Mucosa of stomach (tissue), 1 donor: Measurements from ENCODE around the gene CDH26.

Experiments used
- H3K27me3 ChIP-seq: one replicate; pipeline ENCODE4 v1.7.0; 2013; ENCODE audit warnings: mild to moderate bottlenecking, low read length; ENCODE audit not compliant: control insufficient read depth, insufficient read depth
- H3K36me3 ChIP-seq: one replicate; pipeline ENCODE4 v1.7.0; 2013; ENCODE audit warnings: low read length; ENCODE audit not compliant: control insufficient read depth, insufficient read depth
- H3K4me1 ChIP-seq: one replicate; pipeline ENCODE4 v1.7.0; 2013; ENCODE audit warnings: mild to moderate bottlenecking, low read length; ENCODE audit not compliant: control insufficient read depth, insufficient read depth
- H3K4me3 ChIP-seq: one replicate; pipeline ENCODE4 v1.7.0; 2013; ENCODE audit warnings: low read length
- H3K9ac ChIP-seq: one replicate; pipeline ENCODE4 v1.7.0; 2013; ENCODE audit warnings: mild to moderate bottlenecking, low read length, moderate library complexity
- H3K9me3 ChIP-seq: one replicate; pipeline ENCODE4 v1.7.0; 2013; ENCODE audit warnings: mild to moderate bottlenecking, low read length, moderate library complexity; ENCODE audit not compliant: control insufficient read depth
- donor health status: Pancreatic carcinoma.

Gene CDH26

DNA sequence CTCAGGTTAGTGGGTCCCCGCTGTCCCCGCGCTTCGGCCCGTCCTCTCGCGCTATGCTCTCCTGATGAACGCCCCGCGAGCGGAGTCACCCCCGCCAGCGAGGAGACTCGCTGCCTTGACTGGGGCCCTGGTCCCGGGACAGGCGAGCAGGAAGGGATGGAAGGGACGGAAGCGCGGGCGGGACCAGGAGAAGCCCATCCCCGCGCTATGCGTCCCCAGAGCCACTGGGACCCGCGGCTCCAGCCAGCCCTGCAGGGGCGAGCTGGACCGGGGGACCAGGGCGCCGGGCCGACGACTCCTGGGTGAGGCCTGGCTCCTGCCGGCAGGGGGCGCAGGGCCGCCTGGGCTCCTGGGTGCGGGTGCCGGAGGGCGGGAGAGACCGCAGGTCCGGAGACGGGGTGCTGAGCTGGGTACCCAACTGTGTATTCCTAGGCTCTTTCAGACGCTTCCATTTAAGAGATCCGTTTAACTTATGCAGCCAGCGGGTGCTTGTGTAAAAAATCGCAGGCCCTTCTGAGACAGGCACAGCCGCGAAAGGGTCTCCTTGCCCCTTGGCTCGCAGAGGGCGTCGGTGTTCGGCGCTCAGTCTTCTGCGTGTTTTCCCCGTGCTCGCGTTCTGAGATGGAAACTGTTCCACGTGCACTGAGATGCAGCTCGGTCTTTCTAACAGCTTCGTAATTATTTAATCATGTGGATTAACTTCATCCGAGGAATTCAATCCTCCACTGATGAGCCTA lies 24.2 kb upstream of the CDH26 start:
- Histone ChIP-seq H3K27me3 (no peaks in the 10 kb centered on the region), H3K9me3 (no peaks in the 10 kb centered on the region), H3K36me3 (no peaks in the 10 kb centered on the region), H3K9ac (peak overlapping the region; percentile 65), H3K4me1 (peaks cover 19% of the 10 kb centered on the region), H3K4me3 (peak overlapping the region; percentile 62)

DNA sequence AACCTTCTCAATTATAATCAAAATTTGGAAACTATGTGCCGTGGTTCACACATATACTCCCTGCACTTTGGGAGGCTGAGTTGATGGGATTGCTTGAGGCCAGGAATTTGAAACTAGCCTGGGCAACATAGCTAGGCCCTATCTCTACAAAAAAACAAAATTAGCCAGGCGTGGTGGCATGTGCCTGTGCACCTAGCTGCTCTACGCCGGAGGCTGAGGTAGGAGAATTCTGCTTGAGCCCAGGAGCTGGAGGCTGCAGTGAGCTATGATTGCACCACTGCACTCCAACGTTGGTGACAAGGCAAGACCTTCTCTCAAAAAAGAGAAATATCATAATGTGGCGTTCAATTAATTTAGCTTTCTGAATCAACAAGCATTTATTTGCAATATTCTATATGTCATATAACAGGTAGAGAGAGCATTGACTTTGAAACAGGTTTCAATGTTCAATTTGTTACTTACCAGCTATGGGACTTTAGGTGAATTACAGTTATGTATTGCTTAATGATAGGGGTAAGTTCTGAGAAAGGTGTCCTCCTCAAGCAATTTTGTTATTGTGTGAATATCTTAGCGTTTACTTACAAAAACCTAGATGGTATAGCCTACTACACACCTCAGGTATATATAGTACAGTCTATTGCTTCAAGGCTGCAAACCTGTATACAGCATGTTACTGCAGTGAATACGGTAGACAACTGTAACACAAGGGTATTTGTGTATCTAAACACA lies 22.6 kb upstream of the CDH26 start:
- no peak overlapping the region for H3K4me3 ChIP-seq
- peaks cover 24% of the 10 kb centered on the region for H3K4me1 ChIP-seq
- H3K9me3 ChIP-seq = no peaks in the 10 kb centered on the region
- H3K36me3 ChIP-seq = no peaks in the 10 kb centered on the region
- H3K27me3 ChIP-seq = no peaks in the 10 kb centered on the region
- H3K9ac ChIP-seq = no peak overlapping the region

DNA sequence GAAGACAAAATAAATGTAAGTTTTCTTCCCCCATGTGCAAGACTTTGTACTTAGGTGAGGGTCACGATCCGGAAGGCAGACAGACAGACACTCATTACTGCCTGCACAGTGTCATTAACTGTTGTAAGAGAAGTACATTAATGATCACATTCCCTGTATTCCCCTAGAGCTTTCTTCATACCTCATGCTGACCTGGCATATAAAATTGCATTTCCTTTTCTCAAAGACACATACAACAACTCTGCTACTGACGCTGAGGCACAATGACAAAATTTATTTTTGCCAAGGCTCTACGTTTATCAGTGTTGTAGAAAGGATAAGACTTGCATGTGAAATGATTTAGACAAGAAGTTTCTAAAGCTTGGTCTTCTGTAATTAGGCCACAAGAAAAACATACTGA lies 21.8 kb upstream of the CDH26 start:
- Histone ChIP-seq H3K9me3 (no peaks in the 10 kb centered on the region), H3K27me3 (no peaks in the 10 kb centered on the region), H3K9ac (no peak overlapping the region), H3K4me1 (peaks cover 19% of the 10 kb centered on the region), H3K36me3 (no peaks in the 10 kb centered on the region), H3K4me3 (no peak overlapping the region)

DNA sequence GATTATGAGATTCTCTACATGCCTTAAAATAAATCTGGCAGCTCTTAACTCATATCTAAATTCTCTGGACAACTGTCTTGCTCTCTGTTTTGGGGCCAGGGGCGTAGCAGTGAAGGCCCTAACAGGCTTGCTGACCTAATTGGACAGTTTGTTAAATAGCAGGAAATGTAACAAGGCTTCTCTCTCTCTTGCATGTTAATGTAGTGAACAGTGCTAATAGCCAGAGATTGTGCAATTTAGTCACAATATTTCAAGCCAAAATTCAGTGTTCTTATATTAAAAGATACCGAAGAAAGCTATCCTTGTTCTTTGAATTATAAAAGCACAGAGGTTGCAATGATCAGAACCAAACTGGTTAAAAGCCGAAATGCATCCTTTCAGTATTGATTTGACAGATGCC lies 21.1 kb upstream of the CDH26 start:
- Histone ChIP-seq H3K27me3 (no peaks in the 10 kb centered on the region), H3K4me3 (no peak overlapping the region), H3K36me3 (no peaks in the 10 kb centered on the region), H3K9ac (no peak overlapping the region), H3K9me3 (no peaks in the 10 kb centered on the region), H3K4me1 (peaks cover 17% of the 10 kb centered on the region)

DNA sequence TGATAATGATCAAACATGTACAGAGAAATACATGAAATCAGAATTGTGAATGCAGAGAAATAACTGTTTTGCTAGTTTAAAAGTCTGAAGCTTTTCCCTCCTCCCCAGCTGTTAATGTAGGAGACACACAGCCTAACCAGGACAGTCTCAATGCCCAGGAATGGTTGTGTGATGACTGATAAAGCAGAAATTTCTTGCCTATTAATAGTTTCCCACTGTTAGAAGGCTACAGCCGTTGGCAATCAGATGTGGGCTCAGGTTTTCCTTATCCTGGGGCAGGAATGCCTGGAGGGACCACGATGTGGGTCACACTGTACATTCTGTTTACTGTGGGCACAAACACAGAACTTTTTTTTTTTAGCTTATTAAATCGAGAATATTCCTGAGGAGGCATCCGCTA lies 20.0 kb upstream of the CDH26 start:
- H3K4me1 ChIP-seq = peaks cover 16% of the 10 kb centered on the region
- no peak overlapping the region for H3K4me3 ChIP-seq
- H3K9me3 ChIP-seq = no peaks in the 10 kb centered on the region
- H3K9ac ChIP-seq = no peak overlapping the region
- H3K27me3 ChIP-seq = no peaks in the 10 kb centered on the region
- no peaks in the 10 kb centered on the region for H3K36me3 ChIP-seq

DNA sequence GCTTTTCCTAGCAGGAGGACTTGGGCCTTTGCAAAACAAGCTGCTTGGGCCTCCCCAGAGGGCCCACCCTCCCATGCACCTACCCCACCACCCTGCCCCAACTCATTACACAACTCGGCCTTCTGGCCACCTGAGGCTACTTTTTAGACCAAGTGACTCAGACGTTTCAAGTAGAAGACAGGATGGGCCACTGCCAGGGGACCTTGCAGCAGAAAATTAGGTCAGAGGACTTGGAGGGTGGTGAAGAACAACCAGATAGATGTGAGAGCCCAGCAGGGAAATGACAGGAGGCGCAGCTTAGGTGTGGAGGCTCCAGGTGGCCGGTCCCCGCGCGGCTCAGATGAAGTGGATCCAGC lies 19.5 kb upstream of the CDH26 start:
- Histone ChIP-seq H3K27me3 (no peaks in the 10 kb centered on the region), H3K9ac (no peak overlapping the region), H3K4me3 (no peak overlapping the region), H3K36me3 (no peaks in the 10 kb centered on the region), H3K4me1 (peaks cover 14% of the 10 kb centered on the region), H3K9me3 (no peaks in the 10 kb centered on the region)

DNA sequence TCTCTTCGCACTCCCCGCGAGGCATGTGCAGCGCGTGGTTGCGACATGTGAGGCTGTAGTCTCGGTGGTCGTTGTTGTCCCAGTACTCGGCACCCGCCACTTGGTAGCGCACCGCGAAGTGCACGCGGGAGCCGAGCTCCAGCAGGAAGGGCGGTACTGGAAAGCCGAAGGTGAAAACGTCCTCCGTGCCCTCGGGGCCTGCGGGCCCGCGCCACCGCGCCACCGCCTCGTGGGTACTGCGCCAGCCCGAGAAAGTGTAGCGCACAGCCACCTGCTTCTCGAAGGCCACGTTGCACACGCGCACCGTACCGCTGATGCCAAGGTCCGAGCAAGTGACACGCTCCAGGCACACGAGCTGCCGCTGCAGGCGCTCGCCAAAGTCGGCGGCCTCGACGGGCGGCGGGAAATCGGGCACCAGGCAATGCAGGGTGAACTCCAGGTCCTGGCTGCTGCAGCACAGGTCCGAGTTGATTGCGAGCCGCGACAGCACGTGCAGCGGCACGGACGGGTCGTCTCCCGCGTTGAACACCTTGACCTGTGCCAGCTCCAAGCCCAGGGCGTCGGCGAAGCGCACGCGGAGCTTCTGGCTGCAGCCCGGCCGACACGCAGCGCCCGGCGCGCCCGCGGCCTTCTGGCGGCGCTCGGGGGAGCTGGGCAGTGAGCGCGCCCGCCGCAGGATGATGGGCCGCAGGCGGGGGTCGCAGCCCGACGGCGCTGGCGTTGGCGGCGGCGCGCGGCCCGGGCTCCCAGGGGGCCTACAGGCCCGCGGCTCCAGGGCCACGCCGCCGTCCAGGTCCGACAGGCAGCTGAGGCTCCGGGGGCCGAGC lies 19.0 kb upstream of the CDH26 start:
- peak overlapping the region; percentile 91 for H3K9ac ChIP-seq
- no peaks in the 10 kb centered on the region for H3K36me3 ChIP-seq
- H3K27me3 ChIP-seq = no peaks in the 10 kb centered on the region
- H3K4me1 ChIP-seq = peaks cover 14% of the 10 kb centered on the region
- H3K4me3 ChIP-seq = peak overlapping the region; percentile 62
- H3K9me3 ChIP-seq = no peaks in the 10 kb centered on the region

DNA sequence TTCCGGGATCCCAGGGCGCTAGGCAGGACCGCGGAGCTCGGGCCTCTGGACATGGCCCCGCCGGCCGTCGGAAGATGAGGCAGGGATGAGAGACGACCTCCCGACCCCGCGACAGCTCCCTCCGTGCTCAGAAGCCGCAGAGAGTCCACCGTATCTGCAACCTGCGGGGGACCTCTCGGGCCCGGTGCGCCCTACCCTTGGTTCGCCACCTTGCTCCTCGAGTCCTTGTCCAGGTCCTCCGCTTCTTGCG lies 18.4 kb upstream of the CDH26 start:
- no peaks in the 10 kb centered on the region for H3K36me3 ChIP-seq
- H3K4me1 ChIP-seq = peaks cover 14% of the 10 kb centered on the region
- peak overlapping the region; percentile 62 for H3K4me3 ChIP-seq
- no peaks in the 10 kb centered on the region for H3K9me3 ChIP-seq
- H3K9ac ChIP-seq = peak overlapping the region; percentile 91
- H3K27me3 ChIP-seq = no peaks in the 10 kb centered on the region

DNA sequence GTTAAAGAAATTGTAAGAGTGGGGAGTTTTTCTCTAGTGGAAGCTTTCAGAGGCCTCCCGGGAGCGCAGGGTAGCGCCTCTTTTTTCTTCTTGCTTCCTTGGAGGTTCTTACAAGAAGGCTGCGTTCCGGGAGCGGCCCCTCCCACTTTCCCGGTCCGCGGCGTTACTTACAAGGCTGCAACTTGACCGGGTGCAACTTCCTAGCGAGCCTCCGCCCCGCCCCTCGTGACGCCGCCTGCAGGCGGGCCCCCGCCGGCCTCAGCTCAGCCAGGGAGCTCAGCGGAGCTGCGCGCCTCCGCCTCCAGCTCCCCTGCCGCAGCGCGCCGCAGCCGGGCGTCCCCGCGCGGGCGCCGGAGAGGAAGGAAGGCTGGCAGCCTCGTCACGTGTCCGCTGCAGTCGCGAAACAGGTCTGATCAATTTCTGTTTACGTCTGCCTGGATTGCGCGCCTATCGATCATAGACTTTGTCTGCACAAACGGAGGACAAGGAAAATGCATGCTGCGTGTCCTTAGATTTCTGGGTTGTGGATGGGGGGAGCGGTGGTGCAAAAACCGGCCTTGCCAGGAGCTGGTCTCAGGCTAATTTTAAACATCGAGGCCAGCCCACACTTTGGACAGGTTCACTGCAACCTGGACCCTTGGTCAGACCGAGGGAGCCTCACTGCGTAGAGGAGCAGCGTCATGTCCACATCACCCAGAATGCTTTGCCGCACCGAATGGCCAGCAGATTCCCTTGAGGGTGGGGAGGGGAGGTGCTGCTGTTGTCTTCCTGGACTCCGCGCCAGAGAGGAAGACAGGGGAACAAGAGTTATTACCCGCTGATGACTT lies 17.9 kb upstream of the CDH26 start, which contains the start of the genes FAM217B and PPP1R3D:
Gene FAM217B (plus strand): TSS at position 261 of the 827 bp plus-strand sequence. CDS start 3,555 bp downstream, outside the sequence.
Gene PPP1R3D (minus strand): TSS at position 177 of the 827 bp plus-strand sequence. CDS start 374 bp downstream, outside the sequence.
- Histone ChIP-seq H3K27me3 (no peaks in the 10 kb centered on the region), H3K9ac (peak within 1 kb of the TSS; percentile 91), H3K36me3 (no peaks in the 10 kb centered on the region), H3K9me3 (no peaks in the 10 kb centered on the region), H3K4me1 (peaks cover 14% of the 10 kb centered on the region), H3K4me3 (peak within 1 kb of the TSS; percentile 62)

DNA sequence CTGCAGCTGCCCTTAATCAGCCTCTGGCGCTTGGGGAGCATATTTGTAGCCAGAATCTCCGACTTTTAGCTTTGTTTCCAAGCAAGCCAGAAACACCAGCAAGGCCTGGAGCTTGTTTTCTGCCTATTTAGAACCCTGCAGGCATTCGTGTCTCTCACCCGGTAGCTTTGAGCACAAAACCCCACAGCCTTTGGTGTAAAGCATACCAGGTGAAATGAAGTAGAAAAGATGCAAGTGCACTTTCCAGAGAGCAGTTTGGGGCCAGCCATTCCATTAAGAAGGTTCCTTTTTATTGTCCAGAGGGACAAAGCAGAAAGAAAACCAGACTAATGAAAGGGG lies 17.3 kb upstream of the CDH26 start:
- Histone ChIP-seq H3K27me3 (no peaks in the 10 kb centered on the region), H3K4me3 (peak overlapping the region; percentile 62), H3K36me3 (no peaks in the 10 kb centered on the region), H3K4me1 (peaks cover 14% of the 10 kb centered on the region), H3K9me3 (no peaks in the 10 kb centered on the region), H3K9ac (peak overlapping the region; percentile 46)

DNA sequence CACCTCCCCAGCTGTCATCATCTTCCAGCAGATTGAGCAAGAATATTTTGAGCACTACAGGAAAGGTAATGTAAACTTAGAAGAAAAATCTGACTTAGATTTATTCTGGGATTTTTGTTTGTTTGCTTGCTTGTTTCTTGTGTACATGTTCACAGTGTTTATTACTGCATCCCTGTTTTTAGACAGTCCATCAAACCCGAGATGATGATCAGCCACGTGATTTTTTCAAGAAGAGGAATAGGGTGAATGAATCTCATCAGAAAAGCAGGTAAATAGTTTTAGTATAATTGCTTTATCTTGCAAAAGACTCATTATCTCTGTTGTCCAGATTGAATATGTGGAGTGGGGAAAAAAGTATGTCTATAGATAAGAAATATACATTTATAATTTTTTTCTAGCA lies 16.0 kb upstream of the CDH26 start:
- H3K9me3 ChIP-seq = no peaks in the 10 kb centered on the region
- H3K27me3 ChIP-seq = no peaks in the 10 kb centered on the region
- no peak overlapping the region for H3K9ac ChIP-seq
- no peak overlapping the region for H3K4me3 ChIP-seq
- H3K36me3 ChIP-seq = no peaks in the 10 kb centered on the region
- peaks cover 14% of the 10 kb centered on the region for H3K4me1 ChIP-seq
